ENCODE results near the gene PTPRG. TPM values are rescaled to one million over a fixed set of nuclear protein-coding genes. Genes with fewer than 3 reads are reported as not detected.

Gene PTPRG
- total and polyA plus RNA-seq, 10 of the 15 experiments (the other 5 are each of a cell fraction or from before 2014, with no cell fraction given): 0.29 to 20.7 (median 1.4) TPM

DNA sequence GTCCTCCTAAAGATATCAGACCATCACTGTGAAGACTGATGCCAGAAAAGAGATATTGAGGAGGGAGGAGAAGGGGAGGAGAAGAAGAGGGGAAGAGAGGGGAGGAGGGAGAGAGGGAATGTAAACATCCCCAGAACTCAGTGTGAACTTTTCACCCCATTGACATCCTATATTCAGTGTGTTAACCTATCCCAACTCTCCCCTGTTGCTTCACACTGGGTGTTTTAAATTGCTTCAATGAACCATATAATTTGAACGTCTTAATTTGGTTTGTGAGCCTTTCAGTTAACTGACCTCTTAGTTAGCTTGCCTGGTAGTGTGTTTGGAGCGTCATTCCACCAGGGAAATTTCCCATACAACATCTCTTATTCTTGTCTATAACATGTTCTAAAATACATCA, 29.8 kb upstream of the PTPRG start (continued):
- TF ChIP-seq, protein P1, sequence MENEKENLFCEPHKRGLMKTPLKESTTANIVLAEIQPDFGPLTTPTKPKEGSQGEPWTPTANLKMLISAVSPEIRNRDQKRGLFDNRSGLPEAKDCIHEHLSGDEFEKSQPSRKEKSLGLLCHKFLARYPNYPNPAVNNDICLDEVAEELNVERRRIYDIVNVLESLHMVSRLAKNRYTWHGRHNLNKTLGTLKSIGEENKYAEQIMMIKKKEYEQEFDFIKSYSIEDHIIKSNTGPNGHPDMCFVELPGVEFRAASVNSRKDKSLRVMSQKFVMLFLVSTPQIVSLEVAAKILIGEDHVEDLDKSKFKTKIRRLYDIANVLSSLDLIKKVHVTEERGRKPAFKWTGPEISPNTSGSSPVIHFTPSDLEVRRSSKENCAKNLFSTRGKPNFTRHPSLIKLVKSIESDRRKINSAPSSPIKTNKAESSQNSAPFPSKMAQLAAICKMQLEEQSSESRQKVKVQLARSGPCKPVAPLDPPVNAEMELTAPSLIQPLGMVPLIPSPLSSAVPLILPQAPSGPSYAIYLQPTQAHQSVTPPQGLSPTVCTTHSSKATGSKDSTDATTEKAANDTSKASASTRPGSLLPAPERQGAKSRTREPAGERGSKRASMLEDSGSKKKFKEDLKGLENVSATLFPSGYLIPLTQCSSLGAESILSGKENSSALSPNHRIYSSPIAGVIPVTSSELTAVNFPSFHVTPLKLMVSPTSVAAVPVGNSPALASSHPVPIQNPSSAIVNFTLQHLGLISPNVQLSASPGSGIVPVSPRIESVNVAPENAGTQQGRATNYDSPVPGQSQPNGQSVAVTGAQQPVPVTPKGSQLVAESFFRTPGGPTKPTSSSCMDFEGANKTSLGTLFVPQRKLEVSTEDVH (IDR thresholded peaks at IDR 0.05; ENCODE audit: low read depth, partially characterized antibody): no peak
- TF ChIP-seq SIX5 (IDR thresholded peaks at IDR 0.05; ENCODE audit: low read depth, low read length, severe bottlenecking): no peak

GRCh38 chr3:61532739-61533500, 28.5 kb upstream of the PTPRG start:
- no peak; the same call in 2 of the 3 replicates for ATAC-seq
- intact Hi-C loops (cut with micrococcal nuclease; ENCODE audit: unreplicated experiment): loop anchor here (10.0 kb wide), 1 partner anchor 148 kb away; no protein-coding TSS in a partner anchor
- Histone ChIP-seq H3K36me3 (ENCODE audit: control insufficient read depth in 2 of 2, insufficient read depth in 2 of 2, low read length in 1 of 2) (no peaks in the 10 kb centered on the region), H3K9ac (ENCODE audit: control insufficient read depth, insufficient read depth, low read length) (no peak overlapping the region), H3K9me3 (replicated peaks; ENCODE audit: control insufficient read depth, insufficient read depth, low read length) (no peaks in the 10 kb centered on the region), H3K27ac (ENCODE audit: control insufficient read depth, insufficient read depth) (no peak overlapping the region), H3K27me3 (replicated peaks in 1 of 2; ENCODE audit: control insufficient read depth in 2 of 2, insufficient read depth in 2 of 2, low read length in 1 of 2) (no peaks in the 10 kb centered on the region), H3K4me1 (ENCODE audit: control insufficient read depth, insufficient read depth, low read length) (no peaks in the 10 kb centered on the region), H3K4me2 (ENCODE audit: control insufficient read depth, insufficient read depth) (no peak overlapping the region), H4K20me1 (ENCODE audit: control insufficient read depth, insufficient read depth) (no peaks in the 10 kb centered on the region), H3K79me2 (ENCODE audit: control insufficient read depth, insufficient read depth, low read length) (no peaks in the 10 kb centered on the region), H2AFZ (ENCODE audit: control insufficient read depth, low read depth, low read length) (no peak overlapping the region), H3K4me3 (no peak overlapping the region)
- BruUV-seq (replicated peaks): no TSS peak
- TF ChIP-seq ATF7 (IDR thresholded peaks at IDR 0.05; ENCODE audit: low read depth): no peak
- no peak for TF ChIP-seq SREBF2 (IDR thresholded peaks at IDR 0.05; ENCODE audit: low read length)
- TF ChIP-seq, protein P2, sequence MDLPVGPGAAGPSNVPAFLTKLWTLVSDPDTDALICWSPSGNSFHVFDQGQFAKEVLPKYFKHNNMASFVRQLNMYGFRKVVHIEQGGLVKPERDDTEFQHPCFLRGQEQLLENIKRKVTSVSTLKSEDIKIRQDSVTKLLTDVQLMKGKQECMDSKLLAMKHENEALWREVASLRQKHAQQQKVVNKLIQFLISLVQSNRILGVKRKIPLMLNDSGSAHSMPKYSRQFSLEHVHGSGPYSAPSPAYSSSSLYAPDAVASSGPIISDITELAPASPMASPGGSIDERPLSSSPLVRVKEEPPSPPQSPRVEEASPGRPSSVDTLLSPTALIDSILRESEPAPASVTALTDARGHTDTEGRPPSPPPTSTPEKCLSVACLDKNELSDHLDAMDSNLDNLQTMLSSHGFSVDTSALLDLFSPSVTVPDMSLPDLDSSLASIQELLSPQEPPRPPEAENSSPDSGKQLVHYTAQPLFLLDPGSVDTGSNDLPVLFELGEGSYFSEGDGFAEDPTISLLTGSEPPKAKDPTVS (IDR thresholded peaks at IDR 0.05; ENCODE audit: low read depth, low read length): no peak
- no peak for TF ChIP-seq TBL1XR1 (IDR thresholded peaks at IDR 0.05; ENCODE audit: low read depth, low read length)
- in situ Hi-C loops (cut with MboI): no loop called here
- 33% methylated on average over 13 of the region's 13 CpGs for WGBS (ENCODE audit: insufficient coverage, insufficient replicate concordance, low lambda C conversion rate, missing lambda C conversion rate)
- ChIA-PET CTCF (no interaction called here), RAD21 (ENCODE audit: unreplicated experiment) (no interaction called here), POLR2A (interaction anchor here (0.5 kb wide), 1 partner anchor 20 kb away, joined by 3 read pairs; no protein-coding TSS in a partner anchor), SMC1A (ENCODE audit: uncharacterized antibody, unreplicated experiment) (interaction anchor here (1.3 to 4.1 kb wide), 3 partner anchors 12 to 31 kb away, joined by 3 to 13 read pairs (median 5); no protein-coding TSS in a partner anchor)
- FAIRE-seq: no peak
- no peak for DNase-seq (ENCODE audit: low read depth, low spot score)
